SU-DHL-6 (cell line): ENCODE data around the gene SMAD3.

ENCODE experiments used
- H2AFZ ChIP-seq: fragments of 200-600 bp; sonication (generic); 2 replicates; pipeline ENCODE4 v1.6.1; 2014; ENCODE audit warnings: low read depth, mild to moderate bottlenecking, moderate library complexity, mixed read lengths, antibody characterized with exemption, low read length; ENCODE audit not compliant: severe bottlenecking
- H3F3A ChIP-seq: fragments of 200-600 bp; shearing (Covaris generic); 2 replicates; pipeline ENCODE4 v1.6.0; 2016; ENCODE audit warnings: antibody characterized with exemption, mild to moderate bottlenecking; ENCODE audit not compliant: insufficient read depth
- H3K27ac ChIP-seq: fragments of 200-600 bp; sonication (generic); 2 replicates; pipeline ENCODE4 v1.5.1; 2016; ENCODE audit warnings: low read depth, mild to moderate bottlenecking, low read length, moderate library complexity, mixed read lengths
- H3K27me3 ChIP-seq: fragments of 200-600 bp; sonication (generic), shearing (Covaris generic); 2 replicates; pipeline ENCODE4 v1.6.0; 2014; ENCODE audit warnings: mild to moderate bottlenecking, low read length
- H3K36me3 ChIP-seq: fragments of 200-600 bp; sonication (generic); 2 replicates; pipeline ENCODE4 v1.6.1; 2014; ENCODE audit warnings: mild to moderate bottlenecking, low read length, mixed read lengths
- H3K4me2 ChIP-seq: fragments of 300-600, 200-600 bp; shearing (Covaris generic), sonication (generic); 2 replicates; pipeline ENCODE4 v1.6.0; 2014; ENCODE audit warnings: low read length, low read depth, mild to moderate bottlenecking; ENCODE audit not compliant: poor library complexity, severe bottlenecking
- H3K4me3 ChIP-seq: fragments of 200-600 bp; sonication (generic); 2 replicates; pipeline ENCODE4 v1.5.1; 2014; ENCODE audit warnings: antibody characterized with exemption, low read length, mild to moderate bottlenecking, mixed read lengths; ENCODE audit not compliant: insufficient read depth, poor library complexity, severe bottlenecking
- H3K79me2 ChIP-seq: fragments of 200-600 bp; sonication (generic); 2 replicates; pipeline ENCODE4 v1.6.1; 2014; ENCODE audit warnings: mild to moderate bottlenecking, low read length, moderate library complexity; ENCODE audit not compliant: insufficient read depth
- H3K9ac ChIP-seq: fragments of 200-600 bp; sonication (generic); 2 replicates; pipeline ENCODE4 v1.7.0; 2014; ENCODE audit warnings: mild to moderate bottlenecking, low read length
- H3K9me2 ChIP-seq: fragments of 200-600 bp; sonication (generic); replicated peaks from 2 replicates; pipeline ENCODE4 v1.6.1; 2014; ENCODE audit warnings: low read length; ENCODE audit not compliant: insufficient read depth
- H3K9me3 ChIP-seq: fragments of 200-600 bp; sonication (generic); 2 replicates; pipeline ENCODE4 v1.6.1; 2014; ENCODE audit warnings: low read length, mixed read lengths; ENCODE audit not compliant: insufficient read depth
- H4K20me1 ChIP-seq: fragments of 200-600 bp; sonication (generic); 2 replicates; pipeline ENCODE4 v1.6.1; 2014; ENCODE audit warnings: low read depth, mild to moderate bottlenecking, antibody characterized with exemption, low read length, moderate library complexity, mixed read lengths
- CTCF ChIP-seq: fragments of 200-600 bp; sonication (generic); IDR thresholded peaks from one replicate; pipeline ENCODE4 v1.5.1; 2017; ENCODE audit warnings: antibody characterized with exemption, mild to moderate bottlenecking, low read length, moderate library complexity; ENCODE audit not compliant: insufficient read depth, poor library complexity, severe bottlenecking
- EZH2phosphoT487 ChIP-seq: fragments of 200-600 bp; sonication (generic), shearing (Covaris generic); conservative IDR thresholded peaks from 2 replicates; pipeline ENCODE4 v1.6.1; 2018; ENCODE audit warnings: mild to moderate bottlenecking, antibody characterized with exemption, low read length, moderate library complexity, mixed read lengths

Gene SMAD3

DNA sequence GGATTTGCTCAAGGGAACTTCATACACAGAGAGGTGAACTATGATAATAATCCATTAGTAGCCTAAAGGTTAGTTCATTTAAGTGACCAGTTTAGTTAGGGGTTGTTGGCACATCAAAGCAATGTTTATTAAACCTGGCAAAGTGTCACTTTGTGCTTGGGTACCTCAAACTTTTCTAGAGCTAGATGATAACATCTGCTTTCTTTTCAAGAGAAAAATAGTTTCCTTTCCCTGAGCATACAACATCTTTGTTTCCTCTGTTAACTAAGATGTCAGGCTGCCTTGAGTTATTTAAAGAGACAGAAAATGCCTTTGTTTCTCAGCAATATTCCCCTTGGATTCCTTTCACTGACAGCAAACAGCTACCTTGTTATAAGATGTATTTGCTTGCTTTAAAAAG, 26.7 kb upstream of the SMAD3 start:
- Histone ChIP-seq H2AFZ (no peak overlapping the region), H3K9me3 (no peaks in the 10 kb centered on the region), H4K20me1 (no peaks in the 10 kb centered on the region), H3K4me3 (no peak overlapping the region), H3F3A (no peaks in the 10 kb centered on the region), H3K9me2 (no peaks in the 10 kb centered on the region), H3K27ac (no peak overlapping the region), H3K79me2 (no peaks in the 10 kb centered on the region), H3K27me3 (no peaks in the 10 kb centered on the region; the same call in 1 of the 2 replicates), H3K36me3 (no peaks in the 10 kb centered on the region), H3K4me2 (no peak overlapping the region), H3K9ac (no peak overlapping the region)
- TF ChIP-seq CTCF = no peak
- no peak for TF ChIP-seq EZH2phosphoT487

GRCh38 chr15:67039384-67040075, 25.9 kb upstream of the SMAD3 start:
- H3K4me3 ChIP-seq = no peak overlapping the region
- H3K27ac ChIP-seq = no peak overlapping the region
- no peak for TF ChIP-seq EZH2phosphoT487
- no peaks in the 10 kb centered on the region for H3K36me3 ChIP-seq
- no peaks in the 10 kb centered on the region for H3K9me2 ChIP-seq
- H3K9me3 ChIP-seq = no peaks in the 10 kb centered on the region
- H3K9ac ChIP-seq = no peak overlapping the region
- no peak overlapping the region for H2AFZ ChIP-seq
- H4K20me1 ChIP-seq = no peaks in the 10 kb centered on the region
- no peaks in the 10 kb centered on the region for H3F3A ChIP-seq
- no peaks in the 10 kb centered on the region; the same call in 1 of the 2 replicates for H3K27me3 ChIP-seq
- H3K4me2 ChIP-seq = no peak overlapping the region
- no peaks in the 10 kb centered on the region for H3K79me2 ChIP-seq

DNA sequence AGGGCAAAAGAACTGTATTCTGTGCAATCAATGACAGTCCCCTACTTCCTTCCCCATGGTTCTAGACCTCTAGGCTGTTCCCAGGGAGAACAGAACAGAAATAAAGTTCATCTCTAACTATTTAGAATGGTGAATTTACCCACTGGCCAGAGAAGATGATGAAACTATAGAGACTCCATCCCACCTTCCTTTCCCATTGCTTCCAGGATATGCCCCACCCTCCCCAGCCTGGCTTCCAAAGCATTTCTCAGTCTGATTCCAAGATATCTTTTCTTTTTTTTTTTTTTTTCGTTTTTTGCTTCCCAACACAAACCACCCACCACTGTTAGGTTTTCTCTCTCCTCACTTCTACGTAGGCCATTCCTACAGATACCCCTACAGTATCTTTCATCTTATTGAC, 25.1 kb upstream of the SMAD3 start:
- Histone ChIP-seq H3K9me3 (no peaks in the 10 kb centered on the region), H2AFZ (no peak overlapping the region), H3K27me3 (no peaks in the 10 kb centered on the region; the same call in 1 of the 2 replicates), H3K79me2 (no peaks in the 10 kb centered on the region), H3K4me3 (no peak overlapping the region), H4K20me1 (no peaks in the 10 kb centered on the region), H3K27ac (no peak overlapping the region), H3K36me3 (no peaks in the 10 kb centered on the region), H3K9me2 (no peaks in the 10 kb centered on the region), H3K9ac (no peak overlapping the region), H3F3A (no peaks in the 10 kb centered on the region), H3K4me2 (no peak overlapping the region)
- TF ChIP-seq CTCF (no peak), EZH2phosphoT487 (no peak)

- H3K4me2 ChIP-seq = no peak overlapping the region
- H3F3A ChIP-seq = no peaks in the 10 kb centered on the region
- no peak for TF ChIP-seq EZH2phosphoT487
- no peak for TF ChIP-seq CTCF
- H3K9me2 ChIP-seq = no peaks in the 10 kb centered on the region
- H3K4me3 ChIP-seq = no peak overlapping the region
- no peaks in the 10 kb centered on the region for H3K9me3 ChIP-seq
- no peaks in the 10 kb centered on the region; the same call in 1 of the 2 replicates for H3K27me3 ChIP-seq
- H3K9ac ChIP-seq = no peak overlapping the region
- H3K79me2 ChIP-seq = no peaks in the 10 kb centered on the region
- no peak overlapping the region for H2AFZ ChIP-seq
- H3K27ac ChIP-seq = no peak overlapping the region
- H3K36me3 ChIP-seq = no peaks in the 10 kb centered on the region
- no peaks in the 10 kb centered on the region for H4K20me1 ChIP-seq
These were observed 22.8 kb upstream of the SMAD3 start for GRCh38 chr15:67042551-67043142.
